GM23338 (cell line): ENCODE measurements around the gene ARL2BP. TPM values are rescaled to one million over a fixed set of nuclear protein-coding genes. Genes with fewer than 3 reads are reported as not detected.

ENCODE experiments used
- ATAC-seq: fragments of 200-7000 bp; cut with Tn5 transposase; 3 replicates; pipeline ENCODE4 v1.9.1; 2020
- DNase-seq: peaks from one replicate; pipeline ENCODE4 v3.0.0-alpha.2; 2015; ENCODE audit warnings: low spot score
- H2AFZ ChIP-seq: fragments of 200-600 bp; sonication (generic); 2 replicates; pipeline ENCODE4 v1.8.0; 2016; ENCODE audit warnings: antibody characterized with exemption, mild to moderate bottlenecking, moderate library complexity
- H3F3A ChIP-seq: fragments of 200-600 bp; sonication (generic); replicated peaks from 2 replicates; pipeline ENCODE4 v1.8.0; 2017; ENCODE audit warnings: antibody characterized with exemption, mixed run types, low read depth
- H3K27ac ChIP-seq: fragments of 200-600 bp; sonication (generic); 2 replicates; pipeline ENCODE4 v1.6.1; 2016; ENCODE audit warnings: low read depth
- H3K27me3 ChIP-seq: fragments of 200-600 bp; sonication (generic); 2 replicates; pipeline ENCODE4 v1.8.0; 2016; ENCODE audit warnings: mild to moderate bottlenecking, mixed run types, moderate library complexity; ENCODE audit not compliant: insufficient read depth
- H3K36me3 ChIP-seq: fragments of 200-600 bp; sonication (generic); 2 replicates; pipeline ENCODE4 v1.8.0; 2016; ENCODE audit warnings: mild to moderate bottlenecking; ENCODE audit not compliant: insufficient read depth
- H3K4me1 ChIP-seq: fragments of 200-600 bp; sonication (generic); 2 replicates; pipeline ENCODE4 v1.8.0; 2016; ENCODE audit warnings: mild to moderate bottlenecking, moderate library complexity; ENCODE audit not compliant: insufficient read depth
- H3K4me2 ChIP-seq: fragments of 200-600 bp; sonication (generic); 2 replicates; pipeline ENCODE4 v1.7.1; 2017; ENCODE audit warnings: mixed run types
- H3K4me3 ChIP-seq: fragments of 200-600 bp; sonication (generic); 2 replicates; pipeline ENCODE4 v1.6.1; 2016; ENCODE audit warnings: mixed run types
- H3K79me2 ChIP-seq: fragments of 200-600 bp; sonication (generic); replicated peaks from 2 replicates; pipeline ENCODE4 v1.8.0; 2017; ENCODE audit warnings: mild to moderate bottlenecking; ENCODE audit not compliant: insufficient read depth
- H3K9me2 ChIP-seq: fragments of 200-600 bp; sonication (generic); 2 replicates; pipeline ENCODE4 v1.8.0; 2017; ENCODE audit not compliant: insufficient read depth
- H4K20me1 ChIP-seq: fragments of 200-600 bp; sonication (generic); replicated peaks from 2 replicates; pipeline ENCODE4 v1.8.0; 2017; ENCODE audit warnings: mild to moderate bottlenecking; ENCODE audit not compliant: insufficient read depth
- H3K27ac Mint-ChIP-seq: 2 replicates; pipeline ENCODE4 v1.8.0; 2020; ENCODE audit warnings: inconsistent platforms, mild to moderate bottlenecking, moderate library complexity, mixed read lengths
- H3K27me3 Mint-ChIP-seq: 3 replicates; pipeline ENCODE4 v1.8.0; 2022; ENCODE audit warnings: low read depth, mild to moderate bottlenecking, moderate library complexity, mixed read lengths, inconsistent platforms; ENCODE audit not compliant: insufficient read depth, poor library complexity
- H3K36me3 Mint-ChIP-seq: 3 replicates; pipeline ENCODE4 v1.8.0; 2021; ENCODE audit warnings: low read depth, mild to moderate bottlenecking, inconsistent platforms, moderate library complexity, mixed read lengths
- H3K4me1 Mint-ChIP-seq: 3 replicates; pipeline ENCODE4 v1.8.0; 2020; ENCODE audit warnings: mild to moderate bottlenecking, inconsistent platforms, mixed read lengths
- H3K4me3 Mint-ChIP-seq: 3 replicates; pipeline ENCODE4 v1.8.0; 2021; ENCODE audit warnings: moderate library complexity, mild to moderate bottlenecking, inconsistent platforms, mixed read lengths
- H3K9me3 Mint-ChIP-seq: 3 replicates; pipeline ENCODE4 v1.8.0; 2020; ENCODE audit warnings: moderate library complexity, mild to moderate bottlenecking, inconsistent platforms, mixed read lengths
- CREB1 ChIP-seq: fragments of 250-450 bp; sonication (Bioruptor Pico); IDR thresholded peaks from 2 replicates; pipeline ENCODE4 v1.5.0; 2020; ENCODE audit warnings: low read depth, mild to moderate bottlenecking, moderate library complexity
- EZH2 ChIP-seq: fragments of 200-600 bp; sonication (generic); IDR thresholded peaks from one replicate; pipeline ENCODE4 v1.8.0; 2017; ENCODE audit warnings: antibody characterized with exemption, mild to moderate bottlenecking, low read depth; ENCODE audit not compliant: unreplicated experiment
- EZH2phosphoT487 ChIP-seq: fragments of 200-600 bp; sonication (generic); IDR thresholded peaks from one replicate; pipeline ENCODE4 v1.8.1; 2018; ENCODE audit warnings: antibody characterized with exemption; ENCODE audit not compliant: unreplicated experiment
- NANOG ChIP-seq: IDR thresholded peaks from 2 replicates; pipeline ENCODE4 v1.6.1; 2016; ENCODE audit warnings: antibody characterized with exemption, borderline replicate concordance
- POLR2AphosphoS5 ChIP-seq: IDR thresholded peaks from 2 replicates; pipeline ENCODE4 v1.6.1; 2016; ENCODE audit warnings: antibody characterized with exemption, low read depth
- ZNF114 ChIP-seq: fragments of 250-450 bp; sonication (Bioruptor Pico); IDR thresholded peaks from 2 replicates; pipeline ENCODE4 v1.5.0; 2020; ENCODE audit warnings: mild to moderate bottlenecking, moderate library complexity
- ZNF462 ChIP-seq: fragments of 250-450 bp; sonication (Bioruptor Pico); IDR thresholded peaks from 2 replicates; pipeline ENCODE4 v1.5.0; 2020; ENCODE audit warnings: mild to moderate bottlenecking, moderate library complexity
- polyA plus RNA-seq: library from polyadenylated mRNA; unstranded; fragments of >200 nt; fragmentation: Nextera tagmentation; extraction: Ambion mirVana; gene quantifications from 2 replicates; pipeline ENCODE4 v1.2.1, GENCODE V29; 2016
- total RNA-seq: library from RNA; depleted of rRNA; stranded (reverse); fragments of >200 nt; shearing (Covaris generic); gene quantifications from 2 replicates; pipeline ENCODE4 v1.2.3, GENCODE V29; 2014

Gene ARL2BP
- total and polyA plus RNA-seq, 2 experiments from 2014 or later = 10.3 to 13.4 TPM

DNA sequence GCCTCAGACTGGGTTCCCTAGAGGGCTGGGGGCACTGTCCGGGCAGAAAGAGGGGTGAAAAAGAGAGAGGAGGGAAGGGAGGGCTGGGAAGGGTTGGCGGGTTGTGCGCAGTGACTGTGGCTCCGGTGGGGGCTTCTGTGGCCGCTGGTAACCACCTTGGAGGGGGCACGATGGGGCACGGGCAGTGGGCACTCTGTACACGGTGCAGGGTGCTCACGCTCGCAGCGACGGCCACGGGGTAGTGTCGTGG, 38.8 kb downstream of the ARL2BP start:
- Mint-ChIP-seq H3K9me3 (peaks cover 3% of the 10 kb centered on the region; the same call in 1 of the 3 replicates), H3K27me3 (peaks cover 29% of the 10 kb centered on the region), H3K4me1 (peaks cover 6% of the 10 kb centered on the region; the same call in 1 of the 3 replicates), H3K4me3 (peak overlapping the region; percentile 80), H3K36me3 (no peaks in the 10 kb centered on the region), H3K27ac (no peak overlapping the region)
- Histone ChIP-seq H3K4me2 (peak overlapping the region; percentile 84), H3F3A (no peaks in the 10 kb centered on the region), H3K27me3 (peaks cover 38% of the 10 kb centered on the region), H3K4me1 (no peaks in the 10 kb centered on the region), H4K20me1 (no peaks in the 10 kb centered on the region), H3K36me3 (no peaks in the 10 kb centered on the region), H3K79me2 (no peaks in the 10 kb centered on the region), H2AFZ (peak overlapping the region; percentile 99), H3K4me3 (peak overlapping the region; percentile 81), H3K9me2 (no peaks in the 10 kb centered on the region), H3K27ac (no peak overlapping the region)
- TF ChIP-seq EZH2 = peak; percentile 52
- TF ChIP-seq EZH2phosphoT487 = no peak
- ATAC-seq (peak; percentile 7; the same call in 2 of the 3 replicates), DNase-seq (no peak)

GRCh38 chr16:57284209-57284951, 39.3 kb downstream of the ARL2BP start, which contains the start of gene PLLP:
Gene PLLP, minus strand, starts transcription at chr16:57284672. Its CDS starts 132 bp downstream, at chr16:57284540.
- Histone ChIP-seq H3K9me2 (no peaks in the 10 kb centered on the region), H2AFZ (peak within 1 kb of the TSS; percentile 99), H3K4me3 (peak within 1 kb of the TSS; percentile 81), H3K36me3 (no peaks in the 10 kb centered on the region), H3K27me3 (peaks cover 38% of the 10 kb centered on the region), H4K20me1 (no peaks in the 10 kb centered on the region), H3K79me2 (no peaks in the 10 kb centered on the region), H3K4me1 (no peaks in the 10 kb centered on the region), H3F3A (no peaks in the 10 kb centered on the region), H3K4me2 (peak within 1 kb of the TSS; percentile 84), H3K27ac (no peak within 1 kb of the TSS)
- H3K36me3 Mint-ChIP-seq = no peaks in the 10 kb centered on the region
- TF ChIP-seq POLR2AphosphoS5 (0 out of 2 replicates have a peak, but pooled peaks have one; percentile 19), NANOG (no peak)
- H3K27ac Mint-ChIP-seq = no peak within 1 kb of the TSS
- H3K4me1 Mint-ChIP-seq = peaks cover 6% of the 10 kb centered on the region; the same call in 1 of the 3 replicates
- peaks cover 29% of the 10 kb centered on the region for H3K27me3 Mint-ChIP-seq
- H3K4me3 Mint-ChIP-seq = peak within 1 kb of the TSS; percentile 85
- DNase-seq (peak; percentile 68), ATAC-seq (peak; percentile 77)
- peaks cover 3% of the 10 kb centered on the region; the same call in 1 of the 3 replicates for H3K9me3 Mint-ChIP-seq

- Histone ChIP-seq H4K20me1 (no peaks in the 10 kb centered on the region), H3K4me1 (no peaks in the 10 kb centered on the region), H3K36me3 (no peaks in the 10 kb centered on the region), H3K27me3 (peaks cover 38% of the 10 kb centered on the region), H3F3A (no peaks in the 10 kb centered on the region), H3K4me2 (peak overlapping the region; percentile 84), H2AFZ (peak overlapping the region; percentile 99), H3K79me2 (no peaks in the 10 kb centered on the region), H3K4me3 (peak overlapping the region; percentile 81), H3K27ac (no peak overlapping the region), H3K9me2 (no peaks in the 10 kb centered on the region)
- peak overlapping the region; percentile 85 for H3K4me3 Mint-ChIP-seq
- DNase-seq = no peak
- H3K36me3 Mint-ChIP-seq = no peaks in the 10 kb centered on the region
- H3K4me1 Mint-ChIP-seq = peaks cover 5% of the 10 kb centered on the region; the same call in 1 of the 3 replicates
- H3K27me3 Mint-ChIP-seq = peaks cover 29% of the 10 kb centered on the region
- H3K9me3 Mint-ChIP-seq = peaks cover 3% of the 10 kb centered on the region; the same call in 1 of the 3 replicates
- ATAC-seq = peak; percentile 61
- no peak overlapping the region for H3K27ac Mint-ChIP-seq
- TF ChIP-seq ZNF114 (CRISPR knock-in tag) (no peak), POLR2AphosphoS5 (no peak), ZNF462 (CRISPR knock-in tag) (no peak), EZH2phosphoT487 (no peak), EZH2 (no peak), CREB1 (CRISPR knock-in tag) (no peak)
Observed at GRCh38 chr16:57284952-57285363, 39.9 kb downstream of the ARL2BP start.
